GM13976 (cell line): ENCODE data around the gene PRRC2A.

Experiments used
- DNase-seq: peaks from one replicate; pipeline ENCODE4 v3.0.0; 2012; ENCODE audit warnings: low spot score
- in situ Hi-C: fragments of 300-500 bp; cut with MboI; formaldehyde crosslinking; loops from one replicate; pipeline ENCODE4 v1.12.0; 2022; ENCODE audit warnings: low sequenced_read_pairs, mixed read lengths, inconsistent platforms; ENCODE audit not compliant: unreplicated experiment
- TF ChIP-seq, protein P1 (sequence below): IDR thresholded peaks from 2 replicates; pipeline ENCODE4 v1.5.1; 2012; ENCODE audit warnings: borderline replicate concordance, mild to moderate bottlenecking; ENCODE audit not compliant: insufficient read depth; ENCODE audit errors: extremely low read depth, missing control alignments, control extremely low read depth

Gene PRRC2A

GRCh38 chr6:31643818-31644454, 23.4 kb downstream of the PRRC2A start:
- TF ChIP-seq, protein P1, sequence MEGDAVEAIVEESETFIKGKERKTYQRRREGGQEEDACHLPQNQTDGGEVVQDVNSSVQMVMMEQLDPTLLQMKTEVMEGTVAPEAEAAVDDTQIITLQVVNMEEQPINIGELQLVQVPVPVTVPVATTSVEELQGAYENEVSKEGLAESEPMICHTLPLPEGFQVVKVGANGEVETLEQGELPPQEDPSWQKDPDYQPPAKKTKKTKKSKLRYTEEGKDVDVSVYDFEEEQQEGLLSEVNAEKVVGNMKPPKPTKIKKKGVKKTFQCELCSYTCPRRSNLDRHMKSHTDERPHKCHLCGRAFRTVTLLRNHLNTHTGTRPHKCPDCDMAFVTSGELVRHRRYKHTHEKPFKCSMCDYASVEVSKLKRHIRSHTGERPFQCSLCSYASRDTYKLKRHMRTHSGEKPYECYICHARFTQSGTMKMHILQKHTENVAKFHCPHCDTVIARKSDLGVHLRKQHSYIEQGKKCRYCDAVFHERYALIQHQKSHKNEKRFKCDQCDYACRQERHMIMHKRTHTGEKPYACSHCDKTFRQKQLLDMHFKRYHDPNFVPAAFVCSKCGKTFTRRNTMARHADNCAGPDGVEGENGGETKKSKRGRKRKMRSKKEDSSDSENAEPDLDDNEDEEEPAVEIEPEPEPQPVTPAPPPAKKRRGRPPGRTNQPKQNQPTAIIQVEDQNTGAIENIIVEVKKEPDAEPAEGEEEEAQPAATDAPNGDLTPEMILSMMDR, result no peak
- in situ Hi-C loops, result no loop called here
- no peak for DNase-seq

DNA sequence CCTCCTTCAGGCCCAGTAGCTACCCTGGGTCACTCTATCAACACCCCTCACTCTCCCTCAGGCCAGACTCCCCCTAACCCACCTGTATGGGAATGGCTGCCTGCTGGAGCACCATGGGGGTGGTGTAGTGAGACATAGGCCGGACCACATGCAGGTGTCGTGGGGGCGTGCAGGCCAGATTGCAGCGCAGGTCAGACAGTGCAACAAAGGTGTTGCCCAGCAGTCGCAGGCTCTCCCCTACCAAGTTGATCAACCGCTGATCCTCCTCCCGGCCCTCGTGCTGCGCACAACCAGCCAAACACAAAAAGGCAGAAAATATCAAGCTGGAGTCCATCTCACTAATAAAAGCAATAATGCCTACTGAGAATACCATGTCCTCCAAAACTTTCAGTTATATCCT, 24.8 kb downstream of the PRRC2A start:
- no peak for DNase-seq
- in situ Hi-C loops, result no loop called here
- TF ChIP-seq, protein P1, result no peak

DNA sequence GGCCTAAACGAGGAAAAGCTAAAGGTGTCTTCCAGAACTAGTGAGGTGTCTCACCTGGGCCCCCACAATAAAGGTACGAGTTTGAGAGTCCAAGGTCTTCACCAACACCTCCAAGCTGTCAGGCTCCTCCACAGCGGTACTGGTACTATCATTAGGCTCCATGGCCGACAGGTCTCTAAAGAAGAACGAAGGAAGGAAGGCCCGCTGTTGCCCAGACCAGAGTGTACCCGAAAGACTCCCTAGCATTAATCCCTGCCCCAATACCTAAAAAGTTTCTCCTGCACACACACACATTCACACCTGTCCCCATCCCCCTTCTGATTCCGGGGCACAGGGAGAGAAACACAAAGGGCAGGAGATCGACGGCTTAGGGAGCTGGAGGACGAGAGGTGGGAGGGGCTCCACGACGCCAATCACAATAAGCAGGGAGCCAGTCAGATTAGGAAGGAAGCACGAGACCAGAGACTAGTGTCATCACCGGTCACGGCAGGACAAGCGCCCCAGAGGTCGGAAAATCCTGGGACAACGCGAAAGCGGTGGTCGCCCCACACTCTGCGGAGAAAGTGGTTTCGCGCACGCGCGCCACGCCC, 31.2 kb downstream of the PRRC2A start:
- in situ Hi-C loops, result no loop called here
- TF ChIP-seq, protein P1, result no peak
- DNase-seq, result peak; percentile 73

- TF ChIP-seq, protein P1, result no peak
- in situ Hi-C loops, result no loop called here
- DNase-seq, result peak; percentile 92
Observed at GRCh38 chr6:31652925-31653724, 32.6 kb downstream of the PRRC2A start.

- DNase-seq, result no peak
- TF ChIP-seq, protein P1, result no peak
- in situ Hi-C loops, result no loop called here
Observed at GRCh38 chr6:31654574-31655348, 34.2 kb downstream of the PRRC2A start.
